ENCODE data around the gene GTPBP1.

Gene GTPBP1

DNA sequence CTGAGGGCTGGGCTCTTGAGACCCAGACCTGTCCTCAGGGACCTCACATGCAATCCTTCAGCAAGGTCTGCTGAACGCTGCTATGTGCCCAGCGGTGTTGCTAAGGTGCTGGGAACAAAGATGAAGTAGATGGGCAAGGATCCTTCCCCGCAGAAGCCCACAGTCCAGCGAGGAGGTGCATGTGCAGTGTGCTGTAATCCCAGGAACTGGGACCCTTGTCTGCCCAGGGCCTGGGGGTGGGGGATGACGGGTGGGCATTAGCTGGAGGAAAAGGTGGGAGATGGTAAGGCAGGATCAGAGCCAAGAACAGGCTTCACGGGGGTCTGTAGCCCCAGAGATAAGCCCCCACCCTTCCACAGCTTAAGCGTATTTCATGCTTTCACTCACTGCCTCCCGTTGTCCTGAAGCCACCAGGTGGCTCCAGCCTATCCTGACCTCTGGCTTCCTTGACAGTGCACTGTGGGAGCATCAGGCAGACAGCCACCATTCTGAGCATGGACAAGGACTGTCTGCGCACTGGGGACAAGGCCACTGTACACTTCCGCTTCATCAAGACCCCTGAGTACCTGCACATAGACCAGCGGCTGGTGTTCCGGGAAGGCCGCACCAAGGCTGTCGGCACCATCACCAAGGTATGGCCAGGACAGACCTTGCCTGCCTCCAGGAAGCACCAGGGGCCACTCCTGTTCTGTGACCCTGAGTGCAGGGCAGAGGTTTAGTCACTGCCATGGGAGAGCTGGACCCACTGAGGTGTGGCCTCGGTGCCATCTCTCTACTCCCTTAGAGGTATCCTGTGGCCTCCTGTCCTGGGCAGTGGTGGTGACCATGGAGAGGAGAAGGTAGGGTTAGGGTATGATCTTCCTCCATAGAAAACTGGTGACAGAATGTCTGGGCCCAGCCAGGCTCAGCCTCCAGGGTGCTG lies 22.0 kb downstream of the GTPBP1 start:
- no peak for DNase-seq

DNA sequence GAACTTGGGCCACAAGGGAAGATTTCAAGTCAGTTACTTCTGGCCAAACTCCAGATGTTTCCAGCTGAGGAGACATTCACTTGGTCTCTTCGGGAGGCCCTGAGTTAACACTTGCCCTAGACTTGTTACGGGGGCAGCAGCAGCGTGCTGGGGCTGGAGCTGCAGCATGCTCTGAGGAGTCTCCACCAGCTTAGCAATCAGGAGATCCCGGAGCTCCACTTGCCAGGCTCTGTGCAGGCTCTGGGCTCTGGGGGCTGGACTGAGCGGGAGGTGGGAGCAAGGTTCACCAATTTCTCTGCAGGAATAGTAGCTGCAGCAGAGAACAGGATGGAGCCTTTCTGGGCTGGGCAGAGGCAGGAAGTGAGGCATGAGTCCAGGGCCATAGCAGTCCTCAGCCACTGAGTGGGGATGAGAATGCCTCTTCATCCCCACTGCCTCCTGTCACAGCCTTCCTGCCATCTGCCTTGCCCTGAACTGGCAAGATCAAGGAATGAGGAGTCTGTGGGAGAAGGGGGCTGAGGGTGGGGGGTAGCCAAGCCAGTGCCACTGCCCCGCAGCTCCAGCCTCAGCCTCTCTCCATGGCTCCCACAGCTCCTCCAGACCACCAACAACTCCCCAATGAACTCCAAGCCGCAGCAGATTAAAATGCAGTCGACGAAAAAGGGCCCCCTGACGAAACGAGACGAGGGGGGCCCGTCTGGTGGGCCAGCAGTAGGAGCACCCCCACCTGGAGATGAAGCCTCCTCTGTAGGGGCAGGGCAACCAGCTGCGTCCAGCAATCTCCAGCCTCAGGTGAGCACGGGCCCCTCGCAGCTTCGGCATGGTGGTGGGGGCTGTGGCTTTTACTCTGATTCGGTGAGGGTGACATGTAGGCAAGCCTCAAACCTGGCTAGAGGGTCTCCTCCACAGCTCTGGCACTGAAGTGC lies 23.4 kb downstream of the GTPBP1 start:
- DNase-seq: no peak

DNA sequence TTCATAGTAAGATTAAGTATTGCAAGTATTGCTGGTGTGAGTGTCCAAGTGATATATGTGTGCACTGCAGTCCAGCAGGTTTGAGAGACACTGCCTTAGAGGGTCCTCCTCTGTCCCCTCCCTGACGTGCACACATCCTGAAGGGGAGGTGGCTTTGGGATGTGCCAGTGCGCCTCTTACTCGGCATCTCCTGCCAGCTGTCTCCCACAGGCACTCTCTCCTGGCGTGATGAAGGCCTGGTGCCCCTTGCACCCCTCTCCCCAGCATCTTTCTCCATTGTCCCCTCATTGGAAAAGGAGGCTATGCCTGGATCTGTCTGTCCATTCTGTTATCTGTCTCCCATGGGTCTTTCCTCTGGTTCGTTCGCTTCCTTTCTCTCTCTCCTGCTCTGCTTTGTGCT lies 24.2 kb downstream of the GTPBP1 start:
- DNase-seq: no peak

GRCh38 chr22:38730411-38730871 lies 24.7 kb downstream of the GTPBP1 start:
- DNase-seq: no peak

GRCh38 chr22:38731703-38732161 lies 26.0 kb downstream of the GTPBP1 start:
- no peak for DNase-seq

DNA sequence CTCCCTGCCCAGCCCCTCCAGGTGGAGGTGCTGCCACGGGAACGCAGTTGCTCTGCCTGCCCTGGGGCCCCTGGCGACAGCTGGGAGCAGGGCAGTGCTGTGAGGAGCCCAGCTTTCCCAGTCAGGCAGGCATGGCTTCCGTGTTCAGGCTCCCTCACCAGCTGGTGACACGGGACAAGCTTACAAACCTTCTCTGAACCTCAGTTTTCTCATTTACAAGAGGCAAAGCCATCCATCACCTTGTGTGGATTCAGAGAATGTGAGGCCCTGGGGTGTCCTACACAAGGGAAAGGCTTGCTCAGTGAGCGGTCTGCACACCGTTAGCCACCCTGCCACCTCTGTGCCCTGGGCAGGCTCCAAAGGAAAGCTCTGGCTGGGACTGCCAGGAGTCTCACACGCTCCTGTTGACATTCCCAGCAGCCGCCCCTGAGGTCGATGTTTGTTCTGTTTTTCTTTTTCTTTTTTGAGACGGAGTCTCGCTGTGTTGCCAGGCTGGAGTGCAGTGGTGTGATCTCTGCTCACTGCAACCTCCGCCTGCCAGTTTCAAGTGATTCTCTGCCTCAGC lies 26.6 kb downstream of the GTPBP1 start:
- no peak for DNase-seq

GRCh38 chr22:38733329-38733723 lies 27.6 kb downstream of the GTPBP1 start:
- no peak for DNase-seq

- no peak for DNase-seq
These were observed 28.1 kb downstream of the GTPBP1 start for GRCh38 chr22:38733724-38734381.

- DNase-seq: no peak
These were observed 28.8 kb downstream of the GTPBP1 start for GRCh38 chr22:38734421-38735100.

- no peak for DNase-seq
These were observed 29.4 kb downstream of the GTPBP1 start for GRCh38 chr22:38735126-38735464.

DNA sequence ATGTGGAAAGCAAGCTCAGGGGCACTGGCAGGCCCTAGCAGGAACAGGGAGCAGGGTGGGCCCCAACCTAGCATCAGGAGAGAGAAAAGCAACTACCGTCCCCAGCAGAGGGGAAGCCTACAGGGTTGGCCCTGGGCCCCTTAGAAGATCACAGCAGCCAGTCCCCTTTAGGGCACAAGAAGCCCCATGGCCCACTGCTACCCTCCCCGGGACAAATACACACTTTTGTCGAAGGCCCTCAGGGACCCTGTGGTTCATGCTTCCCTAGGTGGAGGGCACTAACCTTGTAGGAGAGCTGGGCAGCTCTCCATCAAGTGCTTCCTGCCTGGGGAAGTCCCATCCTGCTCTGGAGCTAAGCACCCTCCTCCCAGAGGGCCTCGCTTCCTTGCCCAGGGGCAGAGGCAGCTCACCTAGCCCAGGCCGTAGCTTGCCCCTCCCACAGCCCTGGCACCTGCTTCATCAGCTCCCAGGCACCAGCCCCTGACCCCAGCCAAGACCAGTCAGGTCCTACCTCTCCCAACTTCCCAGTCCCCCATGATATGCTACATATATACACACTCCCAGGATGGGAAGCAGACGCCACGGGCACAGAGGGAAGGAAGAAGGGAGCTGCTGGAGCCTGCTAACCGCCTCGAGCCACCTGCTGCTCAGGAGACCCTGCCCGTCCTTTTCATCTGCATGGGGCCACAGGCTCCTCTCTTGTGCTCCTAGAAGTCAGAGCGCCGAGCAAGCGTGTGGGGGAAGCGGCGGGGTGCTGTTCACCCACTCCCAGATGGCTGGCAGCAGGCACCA lies 29.9 kb downstream of the GTPBP1 start:
- no peak for DNase-seq

DNA sequence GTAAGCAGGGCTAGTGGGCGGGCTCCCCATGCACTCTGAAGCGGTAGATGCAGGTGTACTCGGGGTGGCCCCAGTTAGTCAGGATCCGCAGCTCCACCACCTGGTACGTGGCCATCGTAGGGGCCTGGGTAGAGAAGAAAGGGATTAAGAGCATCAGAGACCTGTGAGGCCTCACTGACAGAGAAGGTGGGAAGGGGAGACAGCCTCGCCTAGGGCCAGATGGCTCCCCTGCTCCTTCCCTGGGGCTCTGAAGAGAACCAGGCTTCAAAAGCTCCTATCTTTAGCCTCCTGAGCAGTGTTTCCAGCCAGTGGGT lies 30.5 kb downstream of the GTPBP1 start:
- DNase-seq: no peak

DNA sequence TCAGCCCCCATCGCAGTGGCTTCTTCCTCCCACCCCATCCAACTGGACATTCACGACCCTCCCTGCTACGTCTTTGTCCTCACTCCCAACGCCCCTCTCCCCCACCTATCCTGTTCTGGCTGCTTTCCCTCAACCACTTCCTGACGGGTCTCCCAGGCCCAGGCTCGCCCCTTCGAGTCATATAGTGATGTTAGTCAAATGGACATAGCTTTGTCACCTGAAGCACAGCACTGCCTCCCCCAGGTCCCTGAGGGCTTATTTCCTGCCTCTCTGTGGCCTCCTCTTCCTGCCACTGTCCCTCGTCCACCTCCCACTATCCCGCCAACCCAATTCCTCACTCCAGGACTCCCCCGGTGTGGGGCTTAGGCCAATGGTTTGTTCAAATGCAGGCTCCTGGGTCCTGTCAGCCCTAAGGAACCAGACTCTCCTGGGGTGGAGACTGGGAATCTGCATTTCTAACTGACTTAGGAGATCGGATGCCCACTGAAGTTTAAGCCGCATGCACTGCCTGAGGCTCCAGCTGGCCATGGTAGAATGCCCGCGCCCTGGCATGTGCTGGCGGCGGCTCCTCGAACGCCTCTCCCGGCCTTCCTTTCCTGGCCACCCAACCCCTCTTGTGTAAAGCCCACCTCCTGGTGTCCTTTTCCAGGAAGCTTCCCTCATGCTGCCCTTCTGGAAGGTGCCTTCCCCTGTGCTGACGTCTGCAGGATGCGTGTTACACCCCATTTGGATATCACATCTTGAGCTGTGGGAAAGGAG lies 31.7 kb downstream of the GTPBP1 start:
- DNase-seq: no peak

DNA sequence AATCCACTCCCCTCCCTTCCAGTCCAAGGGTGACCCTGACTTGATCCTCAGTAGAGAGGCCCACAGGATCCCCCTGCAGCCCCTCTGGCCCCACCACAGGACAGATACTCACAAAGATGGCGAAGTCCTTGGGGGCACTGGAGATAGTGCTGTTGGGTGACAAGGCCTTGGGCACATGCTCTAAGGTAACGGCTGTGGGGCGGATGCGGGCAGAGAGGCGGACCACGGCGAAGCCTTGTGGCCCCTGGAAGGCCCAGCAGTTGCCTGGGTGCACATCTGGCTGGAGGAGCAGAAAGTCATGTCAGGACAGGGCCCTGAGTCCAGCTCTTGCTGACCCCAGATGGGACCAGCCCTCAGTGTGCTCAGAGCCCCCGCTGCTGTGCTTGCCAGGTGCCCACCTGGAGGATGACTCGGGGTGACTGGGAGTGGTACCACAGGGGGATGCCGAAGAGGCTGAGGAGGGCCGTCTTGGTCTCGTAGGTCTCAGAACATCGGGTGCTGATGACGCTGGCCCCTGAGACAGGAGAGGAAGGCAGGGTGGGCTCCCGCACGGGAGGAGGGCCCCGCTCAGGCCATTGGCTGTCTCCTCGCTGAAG lies 32.8 kb downstream of the GTPBP1 start:
- no peak for DNase-seq

GRCh38 chr22:38739300-38740055 lies 33.7 kb downstream of the GTPBP1 start:
- DNase-seq: no peak

DNA sequence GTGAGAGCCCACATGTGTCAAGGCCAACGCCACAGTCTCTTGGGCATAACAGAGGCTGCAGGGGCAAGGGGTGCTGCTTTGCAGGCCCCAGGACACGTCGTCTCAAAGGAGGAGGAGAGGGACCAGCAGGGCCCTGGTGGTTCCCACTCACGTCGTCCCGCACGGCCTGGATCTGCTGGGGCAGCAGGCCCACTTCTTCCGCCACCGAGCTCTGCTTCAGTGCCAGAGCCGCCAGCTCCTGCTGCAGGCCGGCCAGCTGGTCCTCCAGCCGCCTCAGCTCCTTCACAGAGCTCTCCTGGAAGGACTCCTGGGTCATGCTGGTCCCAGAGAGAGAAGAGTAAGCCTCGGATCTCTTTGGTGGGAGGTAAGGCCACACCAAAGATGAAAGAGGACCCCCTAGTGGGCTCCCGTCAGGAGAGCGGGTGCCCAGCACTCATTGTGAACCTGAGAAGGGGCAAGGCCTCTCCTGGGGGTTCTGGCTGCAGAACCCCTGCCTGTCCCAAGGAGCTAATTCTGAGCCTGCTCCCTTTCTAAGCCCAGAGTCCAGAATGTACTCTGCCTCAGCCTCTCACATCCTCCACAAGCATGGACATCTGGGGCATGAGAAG lies 34.5 kb downstream of the GTPBP1 start:
- no peak for DNase-seq

DNA sequence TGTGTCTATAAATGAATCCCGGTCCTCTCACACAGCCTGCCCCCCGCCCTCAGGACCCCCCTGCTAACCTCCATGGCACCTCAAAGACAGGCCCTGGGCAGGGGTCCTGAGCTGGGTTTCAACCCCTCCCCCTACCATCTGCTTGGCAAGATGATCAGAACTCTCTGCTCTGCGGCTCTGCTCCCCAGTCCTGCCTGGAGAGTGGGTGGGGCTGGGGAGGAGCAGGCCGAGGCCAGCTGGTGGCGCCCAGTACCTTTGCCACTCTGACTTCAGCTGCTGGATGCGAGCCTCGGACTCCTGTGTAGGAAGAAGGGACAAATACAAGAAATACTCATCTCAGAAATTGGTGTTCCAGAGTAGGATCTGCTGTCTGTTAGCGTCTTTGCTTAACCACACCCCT lies 35.0 kb downstream of the GTPBP1 start:
- no peak for DNase-seq

DNA sequence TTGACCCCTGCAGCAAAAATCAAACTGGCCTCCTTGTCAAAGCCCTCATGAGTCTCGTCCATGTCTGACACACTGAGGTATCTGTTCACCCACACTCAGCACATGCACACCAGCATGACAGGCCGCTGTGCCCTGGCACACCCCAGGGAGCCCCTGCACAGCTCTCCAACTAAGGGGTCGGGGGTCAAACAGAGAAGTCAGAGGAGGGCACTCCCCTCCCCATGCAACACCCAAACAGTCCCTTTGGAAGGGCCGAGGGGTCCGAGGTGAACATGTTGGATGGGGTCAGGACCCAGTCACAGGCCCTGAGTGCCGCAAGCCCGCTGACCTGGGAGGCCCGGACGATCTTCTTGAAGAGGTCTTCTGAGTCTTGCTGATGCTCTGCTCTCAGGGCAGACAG lies 35.4 kb downstream of the GTPBP1 start:
- no peak for DNase-seq

DNA sequence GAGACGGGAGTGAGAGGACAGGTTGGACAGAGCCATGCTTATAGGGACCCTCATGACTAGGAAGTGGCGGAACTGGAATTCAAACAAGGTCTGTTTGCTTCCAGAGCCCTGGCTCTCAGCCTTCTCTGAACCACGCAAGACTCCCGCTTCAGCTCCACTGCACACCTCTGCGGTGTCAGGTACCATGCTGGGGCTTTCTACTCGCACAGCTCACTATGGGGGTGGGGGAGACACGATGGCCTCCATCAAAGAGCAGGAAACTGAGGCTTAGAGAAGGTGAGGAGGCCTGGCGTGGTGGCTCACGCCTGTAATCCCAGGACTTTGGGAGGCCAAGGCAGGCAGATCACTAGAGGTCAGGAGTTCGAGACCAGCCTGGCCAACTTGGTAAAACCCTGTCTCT lies 35.8 kb downstream of the GTPBP1 start:
- no peak for DNase-seq

Data from NCI-H526 treated with DMSO at 0.1 percent for 48 hours (cell line).